ES-I3 (cell line): Measurements from ENCODE around the gene ZNF177.

ENCODE experiments used
- H3K36me3 ChIP-seq: 2 replicates; pipeline ENCODE4 v1.6.1; 2013; ENCODE audit warnings: mild to moderate bottlenecking, low read length, control low read depth, moderate library complexity; ENCODE audit not compliant: insufficient read depth
- H3K4me1 ChIP-seq: 2 replicates; pipeline ENCODE4 v1.6.1; 2013; ENCODE audit warnings: mild to moderate bottlenecking, control low read depth, low read length; ENCODE audit not compliant: insufficient read depth
- H3K9ac ChIP-seq: 2 replicates; pipeline ENCODE4 v1.6.1; 2013; ENCODE audit warnings: low read depth, mild to moderate bottlenecking, low read length, moderate library complexity
- H3K9me3 ChIP-seq: 2 replicates; pipeline ENCODE4 v1.6.1; 2013; ENCODE audit warnings: mild to moderate bottlenecking, low read length, moderate library complexity; ENCODE audit not compliant: control insufficient read depth, insufficient read depth

The ZNF177 gene

DNA sequence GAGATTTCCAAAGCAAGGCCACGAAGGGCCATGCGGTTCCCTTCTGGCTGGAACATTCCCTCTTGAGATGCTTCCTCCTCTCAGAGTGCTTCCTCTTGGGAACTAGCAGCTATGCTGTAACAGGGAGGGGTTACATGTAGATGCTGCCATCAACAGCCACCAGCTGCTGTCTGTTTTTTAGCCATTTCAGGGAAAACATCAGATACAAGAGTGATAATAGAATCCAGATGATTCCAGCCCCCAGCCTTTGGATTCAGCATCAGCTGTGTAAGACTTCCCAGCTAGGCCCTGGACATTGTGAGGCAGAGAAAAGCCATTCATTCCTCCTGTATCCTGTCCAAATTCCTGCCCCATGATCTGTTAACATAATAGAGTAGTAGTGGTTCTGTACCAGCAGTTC is 8.2 kb upstream of the ZNF177 start:
- Histone ChIP-seq H3K9me3 (no peaks in the 10 kb centered on the region; the same call in none of the 2 replicates), H3K9ac (no peak overlapping the region), H3K4me1 (no peaks in the 10 kb centered on the region), H3K36me3 (no peaks in the 10 kb centered on the region; the same call in 1 of the 2 replicates)

GRCh38 chr19:9370738-9371619 is 8.2 kb downstream of the ZNF177 start:
- Histone ChIP-seq H3K9ac (no peak overlapping the region), H3K9me3 (no peaks in the 10 kb centered on the region), H3K4me1 (no peaks in the 10 kb centered on the region), H3K36me3 (no peaks in the 10 kb centered on the region)

DNA sequence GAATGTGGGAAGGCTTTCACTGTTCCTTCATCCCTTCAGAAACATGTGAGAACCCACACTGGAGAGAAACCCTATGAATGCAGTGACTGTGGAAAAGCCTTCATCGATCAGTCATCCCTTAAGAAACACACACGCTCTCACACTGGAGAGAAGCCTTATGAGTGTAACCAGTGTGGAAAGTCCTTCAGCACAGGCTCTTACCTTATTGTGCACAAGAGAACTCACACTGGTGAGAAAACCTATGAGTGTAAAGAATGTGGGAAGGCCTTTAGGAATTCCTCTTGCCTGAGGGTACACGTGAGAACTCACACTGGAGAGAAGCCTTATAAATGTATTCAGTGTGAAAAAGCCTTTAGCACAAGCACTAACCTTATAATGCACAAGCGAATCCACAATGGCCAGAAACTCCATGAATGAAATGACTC is 18.6 kb downstream of the ZNF177 start:
- Histone ChIP-seq H3K36me3 (peaks cover 19% of the 10 kb centered on the region; the same call in 1 of the 2 replicates), H3K4me1 (no peaks in the 10 kb centered on the region), H3K9ac (no peak overlapping the region), H3K9me3 (peaks cover 11% of the 10 kb centered on the region)

DNA sequence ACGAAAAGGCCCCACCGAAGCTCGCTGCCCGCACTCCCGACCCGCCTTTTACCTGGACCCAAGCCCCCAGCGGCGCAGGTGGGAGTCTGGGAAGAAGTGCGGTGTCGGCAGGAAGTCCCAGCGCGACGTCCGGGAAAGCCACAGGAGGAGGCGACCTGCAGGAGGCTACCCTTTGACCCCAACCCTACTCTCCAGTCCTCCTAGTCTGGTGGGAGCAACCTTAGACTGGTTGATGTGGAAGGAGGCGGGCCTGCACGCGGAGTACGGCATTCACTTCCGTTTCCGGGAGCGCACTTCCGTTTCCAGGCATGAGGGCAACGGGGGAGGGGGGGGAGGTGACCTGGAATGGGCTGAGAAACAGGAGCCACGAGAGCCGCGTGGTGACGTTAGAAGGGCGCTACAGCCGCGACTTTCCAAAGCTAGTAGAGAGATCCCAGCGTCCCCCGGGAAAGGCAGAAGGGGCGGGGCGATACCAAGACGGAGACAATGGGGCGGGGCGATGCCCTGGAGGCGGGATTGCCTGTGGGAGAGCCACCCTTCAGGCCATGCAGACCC is 44.1 kb downstream of the ZNF177 start:
- peak overlapping the region; percentile 22; the same call in 1 of the 2 replicates for H3K9ac ChIP-seq
- no peaks in the 10 kb centered on the region for H3K36me3 ChIP-seq
- peaks cover 8% of the 10 kb centered on the region; the same call in 1 of the 2 replicates for H3K9me3 ChIP-seq
- H3K4me1 ChIP-seq = no peaks in the 10 kb centered on the region

- Histone ChIP-seq H3K9ac (no peak overlapping the region), H3K9me3 (peaks cover 18% of the 10 kb centered on the region)
Measured at GRCh38 chr19:9407827-9408226, 45.0 kb downstream of the ZNF177 start.

GRCh38 chr19:9413240-9413954 is 50.6 kb downstream of the ZNF177 start:
- Histone ChIP-seq H3K4me1 (no peaks in the 10 kb centered on the region), H3K9me3 (peaks cover 40% of the 10 kb centered on the region), H3K9ac (no peak overlapping the region), H3K36me3 (peaks cover 38% of the 10 kb centered on the region; the same call in 1 of the 2 replicates)

More at GRCh38 chr19:9407827-9408226, 45.0 kb downstream of the ZNF177 start:
- Histone ChIP-seq H3K36me3 (peaks cover 4% of the 10 kb centered on the region; the same call in 1 of the 2 replicates), H3K4me1 (no peaks in the 10 kb centered on the region)

DNA sequence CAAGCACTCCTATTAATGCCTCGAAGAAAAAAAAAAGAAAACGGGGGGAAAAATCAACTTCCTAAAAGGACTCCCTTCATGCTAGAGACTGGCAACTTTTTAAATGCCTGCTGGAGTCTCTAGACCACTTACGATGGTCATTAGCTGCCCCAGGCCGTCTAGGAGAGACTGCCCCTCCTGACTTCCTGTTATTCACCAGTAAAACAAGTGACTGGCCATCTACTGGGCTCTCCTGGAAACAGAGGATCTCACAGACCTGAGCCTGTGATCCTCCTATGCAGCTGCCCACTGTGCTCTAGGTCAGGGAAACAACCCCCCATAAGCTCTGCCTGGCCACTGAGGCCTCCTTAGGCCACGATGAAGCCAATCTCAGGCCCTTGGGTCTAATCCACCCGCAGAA is 65.1 kb downstream of the ZNF177 start:
- Histone ChIP-seq H3K9me3 (no peaks in the 10 kb centered on the region), H3K36me3 (peaks cover 4% of the 10 kb centered on the region; the same call in 1 of the 2 replicates), H3K4me1 (no peaks in the 10 kb centered on the region), H3K9ac (no peak overlapping the region)

DNA sequence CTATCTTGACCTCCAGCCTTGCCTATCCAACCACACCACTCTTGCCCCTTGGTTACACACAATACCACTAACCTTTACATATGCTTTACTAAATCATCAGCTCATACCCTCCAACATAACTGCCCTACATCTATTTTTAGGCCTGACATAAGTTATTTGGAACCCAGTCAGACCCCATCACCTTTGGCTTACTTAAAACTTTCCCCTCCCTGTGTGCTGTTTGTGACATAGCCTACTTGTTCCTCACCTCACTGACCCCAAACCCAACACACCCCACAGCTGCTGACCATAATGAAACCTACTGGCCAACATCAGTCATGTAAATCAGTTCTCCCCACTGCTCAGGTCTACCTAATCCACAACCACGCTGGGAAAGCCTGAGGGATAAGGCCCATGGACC is 67.6 kb downstream of the ZNF177 start:
- no peaks in the 10 kb centered on the region for H3K4me1 ChIP-seq
- no peak overlapping the region for H3K9ac ChIP-seq
- no peaks in the 10 kb centered on the region for H3K9me3 ChIP-seq
- peaks cover 4% of the 10 kb centered on the region; the same call in 1 of the 2 replicates for H3K36me3 ChIP-seq

GRCh38 chr19:9431475-9431874 is 68.7 kb downstream of the ZNF177 start:
- H3K36me3 ChIP-seq = peaks cover 4% of the 10 kb centered on the region; the same call in 1 of the 2 replicates
- H3K9me3 ChIP-seq = no peaks in the 10 kb centered on the region
- H3K4me1 ChIP-seq = no peaks in the 10 kb centered on the region
- H3K9ac ChIP-seq = no peak overlapping the region
